ENCODE measurements around the gene PPP1R1B. TPM values are rescaled to one million over a fixed set of nuclear protein-coding genes. Genes with fewer than 3 reads are reported as not detected.

Gene PPP1R1B
- total and polyA plus RNA-seq, 4 donors: 16.5 to 329 (median 48.0) TPM

DNA sequence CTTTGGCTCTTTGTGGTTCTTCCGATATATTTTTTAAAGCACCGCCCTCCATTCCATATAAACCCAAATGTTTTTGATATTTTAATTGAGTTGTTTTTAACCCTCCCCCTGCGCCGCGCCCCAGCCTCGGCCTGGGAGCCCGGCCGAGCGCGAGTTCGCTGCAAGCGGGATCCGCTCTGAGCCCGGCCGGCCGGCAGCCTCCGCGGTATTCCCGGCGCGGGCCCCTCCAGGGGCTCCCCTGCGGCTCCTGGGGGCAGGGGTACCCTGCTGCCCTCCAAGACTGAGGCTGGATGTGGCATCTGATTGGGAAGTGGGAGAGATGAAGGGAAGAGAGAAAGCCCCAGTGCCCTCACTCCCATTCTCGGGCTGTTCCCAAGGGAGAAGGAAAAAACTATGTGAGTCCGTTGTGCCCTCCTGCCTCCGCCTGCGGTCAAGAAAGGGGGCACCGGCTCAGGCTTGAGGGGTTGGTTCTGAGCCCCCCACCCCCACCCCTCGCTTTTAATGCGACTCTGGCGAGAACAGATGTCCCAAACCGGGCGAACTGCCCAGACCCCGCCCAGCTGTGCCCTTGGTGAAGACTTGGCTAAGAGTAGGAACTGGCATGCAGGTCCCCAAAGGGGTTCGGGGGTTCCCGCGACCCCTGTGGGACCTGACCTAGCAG lies 27.6 kb upstream of the PPP1R1B start:
- peak in 2 of 6 donors; percentile 55 to 81 for DNase-seq (ENCODE audit: low read depth in 4 of 6, low spot score in 6 of 6)
- under 1% methylated on average over 30 of the region's 36 CpGs for WGBS (ENCODE audit: insufficient coverage)
- H3K36me3 ChIP-seq (ENCODE audit: control insufficient read depth, insufficient read depth, low read length): no peaks in the 10 kb centered on the region
- H3K4me1 ChIP-seq (ENCODE audit: control insufficient read depth, insufficient read depth, low read length): peaks cover 43% of the 10 kb centered on the region
- no peak overlapping the region for H3K4me3 ChIP-seq (ENCODE audit: low read depth, low read length)
- H3K9me3 ChIP-seq (ENCODE audit: control insufficient read depth, insufficient read depth, low read length): no peaks in the 10 kb centered on the region
- peaks cover 95% of the 10 kb centered on the region for H3K27me3 ChIP-seq (ENCODE audit: control insufficient read depth, insufficient read depth, low read length)
- H3K27ac ChIP-seq (ENCODE audit: low read depth, low read length): no peak overlapping the region

DNA sequence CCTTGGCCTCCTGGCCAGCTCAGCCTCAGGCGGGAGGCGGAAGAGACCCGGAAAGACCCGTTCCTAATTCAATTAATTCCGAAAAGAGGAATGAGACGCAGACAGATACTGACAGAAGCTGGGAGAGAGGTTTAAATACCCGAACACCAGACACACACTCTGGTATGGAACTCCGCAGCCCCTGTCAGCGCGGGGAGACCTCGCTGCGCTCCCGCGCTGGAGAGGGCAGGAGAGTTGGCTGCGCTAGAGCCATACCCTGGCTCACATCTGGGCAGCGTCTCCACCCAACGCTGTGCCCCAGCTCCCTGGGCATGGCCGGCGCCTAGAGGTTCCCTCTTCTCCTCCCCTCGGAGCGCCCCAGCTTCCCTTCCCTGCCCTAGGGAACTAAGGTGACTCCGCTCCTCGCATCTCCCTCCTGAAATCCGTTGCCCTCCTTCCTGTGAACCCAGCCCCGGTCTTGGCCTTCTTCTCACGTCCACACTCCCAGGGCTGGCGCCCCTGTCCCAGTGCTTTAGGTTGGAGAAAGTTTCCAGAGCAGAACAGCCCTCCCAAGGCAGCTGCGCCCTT lies 27.0 kb upstream of the PPP1R1B start:
- WGBS (ENCODE audit: insufficient coverage): 6% methylated on average over 28 of the region's 28 CpGs
- Histone ChIP-seq H3K4me3 (ENCODE audit: low read depth, low read length) (no peak overlapping the region), H3K27me3 (ENCODE audit: control insufficient read depth, insufficient read depth, low read length) (peaks cover 98% of the 10 kb centered on the region), H3K36me3 (ENCODE audit: control insufficient read depth, insufficient read depth, low read length) (no peaks in the 10 kb centered on the region), H3K9me3 (ENCODE audit: control insufficient read depth, insufficient read depth, low read length) (no peaks in the 10 kb centered on the region), H3K27ac (ENCODE audit: low read depth, low read length) (no peak overlapping the region), H3K4me1 (ENCODE audit: control insufficient read depth, insufficient read depth, low read length) (peaks cover 44% of the 10 kb centered on the region)
- DNase-seq (ENCODE audit: low read depth in 4 of 6, low spot score in 6 of 6): peak in 2 of 6 donors; percentile 34 to 44

DNA sequence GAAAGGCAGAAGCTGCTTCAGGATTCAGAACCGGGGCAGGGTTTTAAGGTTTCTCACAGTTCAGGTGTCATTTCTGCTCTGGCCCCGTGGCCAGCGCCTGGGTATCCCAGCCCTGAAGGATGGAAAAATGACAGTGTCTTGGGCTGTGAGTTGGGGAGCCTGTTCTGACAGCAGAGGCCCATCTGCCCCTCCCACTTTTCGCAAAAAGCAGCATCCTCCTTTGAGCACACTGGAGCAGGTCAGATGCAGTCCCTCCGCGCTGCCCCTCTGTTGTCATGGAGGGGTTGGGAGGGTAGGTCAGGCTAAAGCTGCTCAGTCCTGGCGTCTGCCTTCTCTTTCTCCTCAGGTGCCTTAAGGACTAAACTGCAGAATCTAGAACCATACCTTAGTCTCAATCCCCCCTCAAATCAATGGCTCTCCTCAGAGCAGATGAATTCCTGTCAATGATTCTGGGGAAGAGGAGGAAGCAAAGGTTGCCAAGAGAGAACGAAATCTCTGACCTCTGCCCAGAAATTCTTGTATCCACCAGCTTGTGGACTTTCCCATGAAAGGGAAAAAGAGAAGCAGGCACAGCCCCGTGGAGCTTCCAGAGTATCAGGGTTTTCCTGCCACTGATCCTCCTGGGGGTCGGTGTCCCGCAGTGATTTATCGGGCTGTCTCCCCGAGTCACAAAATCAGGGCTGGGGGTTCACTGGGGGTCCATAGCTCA lies 26.3 kb upstream of the PPP1R1B start:
- peaks cover 51% of the 10 kb centered on the region for H3K4me1 ChIP-seq (ENCODE audit: control insufficient read depth, insufficient read depth, low read length)
- 1% methylated on average over 12 of the region's 13 CpGs for WGBS (ENCODE audit: insufficient coverage)
- no peak overlapping the region for H3K4me3 ChIP-seq (ENCODE audit: low read depth, low read length)

DNA sequence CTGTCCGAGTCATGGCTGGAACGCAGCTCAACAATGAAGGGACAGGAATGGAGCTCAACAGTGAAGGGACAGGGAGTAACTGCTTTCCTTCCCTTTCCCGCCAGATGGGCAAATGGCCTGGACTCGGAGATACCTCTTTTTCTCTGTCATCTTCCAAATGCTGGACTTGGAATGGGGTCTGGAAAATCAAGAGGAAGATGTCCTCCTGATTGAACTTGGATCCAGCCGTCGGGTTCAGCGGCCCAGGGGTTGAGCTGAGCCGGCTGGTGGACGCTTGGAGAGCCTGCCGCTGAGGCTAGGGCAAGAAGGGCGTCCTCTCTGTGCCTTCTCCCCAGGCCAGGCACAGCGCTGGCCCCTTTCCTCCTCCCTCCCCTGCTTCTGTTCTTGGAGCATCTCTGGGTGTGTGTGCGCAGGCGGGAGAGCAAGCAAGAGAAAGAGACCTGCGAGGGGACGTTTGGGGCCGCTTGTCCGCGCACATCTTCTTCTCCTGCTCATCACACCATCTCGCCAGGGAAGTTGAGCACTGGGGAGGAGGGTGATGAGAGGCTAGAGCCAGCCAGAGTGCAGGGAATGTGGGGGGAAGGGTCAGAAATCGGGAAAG lies 25.7 kb upstream of the PPP1R1B start:
- DNase-seq (ENCODE audit: low read depth in 4 of 6, low spot score in 6 of 6): peak in 2 of 6 donors; percentile 25 to 52
- peaks cover 99% of the 10 kb centered on the region for H3K27me3 ChIP-seq (ENCODE audit: control insufficient read depth, insufficient read depth, low read length)
- H3K9me3 ChIP-seq (ENCODE audit: control insufficient read depth, insufficient read depth, low read length): no peaks in the 10 kb centered on the region
- WGBS (ENCODE audit: insufficient coverage): 10% methylated on average over 11 of the region's 21 CpGs
- H3K27ac ChIP-seq (ENCODE audit: low read depth, low read length): no peak overlapping the region
- no peak overlapping the region for H3K4me3 ChIP-seq (ENCODE audit: low read depth, low read length)
- no peaks in the 10 kb centered on the region for H3K36me3 ChIP-seq (ENCODE audit: control insufficient read depth, insufficient read depth, low read length)
- peaks cover 58% of the 10 kb centered on the region for H3K4me1 ChIP-seq (ENCODE audit: control insufficient read depth, insufficient read depth, low read length)

More for the DNA sequence above, 26.3 kb upstream of the PPP1R1B start:
- Histone ChIP-seq H3K36me3 (ENCODE audit: control insufficient read depth, insufficient read depth, low read length) (no peaks in the 10 kb centered on the region), H3K27ac (ENCODE audit: low read depth, low read length) (no peak overlapping the region), H3K27me3 (ENCODE audit: control insufficient read depth, insufficient read depth, low read length) (peaks cover 99% of the 10 kb centered on the region), H3K9me3 (ENCODE audit: control insufficient read depth, insufficient read depth, low read length) (no peaks in the 10 kb centered on the region)
- DNase-seq (ENCODE audit: low read depth in 4 of 6, low spot score in 6 of 6): peak in 2 of 6 donors; percentile 23 to 45

DNA sequence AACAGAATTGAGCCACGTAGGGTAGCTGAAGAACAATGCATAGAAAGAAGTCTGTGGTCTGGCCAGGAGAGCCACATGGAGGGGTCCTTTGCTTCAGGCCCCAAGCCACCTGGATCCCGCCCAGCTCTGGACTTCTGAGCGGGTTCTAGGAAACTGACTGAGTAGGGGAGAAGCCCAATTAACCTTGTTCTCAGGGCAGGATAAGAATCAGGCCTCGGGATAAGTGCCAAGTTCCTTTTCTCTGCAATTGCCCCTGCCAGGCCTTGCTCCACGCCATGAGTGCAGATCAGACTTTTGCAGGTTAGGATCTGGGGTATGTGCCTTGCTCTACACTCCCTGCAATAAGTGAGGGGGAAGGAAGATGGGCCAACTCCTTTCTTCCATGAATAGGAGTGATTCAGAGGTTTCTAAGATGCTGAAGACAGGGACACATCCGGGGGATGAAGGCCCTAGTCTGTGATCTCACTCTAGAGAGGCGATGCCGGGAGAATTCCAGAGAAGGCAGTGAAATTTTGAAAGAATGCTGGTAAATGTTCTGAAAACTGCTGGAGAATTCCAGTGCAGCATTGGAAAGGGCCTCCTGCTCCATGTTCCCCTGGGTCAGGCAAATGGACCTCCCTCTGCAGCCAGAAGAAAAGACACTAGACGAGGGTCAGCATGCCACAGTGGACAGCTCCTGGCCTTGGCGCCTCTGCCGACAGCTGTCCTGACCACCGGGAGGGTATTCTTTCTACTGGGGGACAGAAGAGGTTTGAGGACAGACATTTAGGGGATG lies 24.8 kb upstream of the PPP1R1B start:
- peaks cover 99% of the 10 kb centered on the region for H3K27me3 ChIP-seq (ENCODE audit: control insufficient read depth, insufficient read depth, low read length)
- WGBS (ENCODE audit: insufficient coverage): 22% methylated on average over 8 of the region's 12 CpGs
- peaks cover 61% of the 10 kb centered on the region for H3K4me1 ChIP-seq (ENCODE audit: control insufficient read depth, insufficient read depth, low read length)
- DNase-seq (ENCODE audit: low read depth in 4 of 6, low spot score in 6 of 6): peak in 1 of 6 donors; percentile 43
- no peaks in the 10 kb centered on the region for H3K36me3 ChIP-seq (ENCODE audit: control insufficient read depth, insufficient read depth, low read length)
- no peaks in the 10 kb centered on the region for H3K9me3 ChIP-seq (ENCODE audit: control insufficient read depth, insufficient read depth, low read length)
- no peak overlapping the region for H3K27ac ChIP-seq (ENCODE audit: low read depth, low read length)
- no peak overlapping the region for H3K4me3 ChIP-seq (ENCODE audit: low read depth, low read length)

DNA sequence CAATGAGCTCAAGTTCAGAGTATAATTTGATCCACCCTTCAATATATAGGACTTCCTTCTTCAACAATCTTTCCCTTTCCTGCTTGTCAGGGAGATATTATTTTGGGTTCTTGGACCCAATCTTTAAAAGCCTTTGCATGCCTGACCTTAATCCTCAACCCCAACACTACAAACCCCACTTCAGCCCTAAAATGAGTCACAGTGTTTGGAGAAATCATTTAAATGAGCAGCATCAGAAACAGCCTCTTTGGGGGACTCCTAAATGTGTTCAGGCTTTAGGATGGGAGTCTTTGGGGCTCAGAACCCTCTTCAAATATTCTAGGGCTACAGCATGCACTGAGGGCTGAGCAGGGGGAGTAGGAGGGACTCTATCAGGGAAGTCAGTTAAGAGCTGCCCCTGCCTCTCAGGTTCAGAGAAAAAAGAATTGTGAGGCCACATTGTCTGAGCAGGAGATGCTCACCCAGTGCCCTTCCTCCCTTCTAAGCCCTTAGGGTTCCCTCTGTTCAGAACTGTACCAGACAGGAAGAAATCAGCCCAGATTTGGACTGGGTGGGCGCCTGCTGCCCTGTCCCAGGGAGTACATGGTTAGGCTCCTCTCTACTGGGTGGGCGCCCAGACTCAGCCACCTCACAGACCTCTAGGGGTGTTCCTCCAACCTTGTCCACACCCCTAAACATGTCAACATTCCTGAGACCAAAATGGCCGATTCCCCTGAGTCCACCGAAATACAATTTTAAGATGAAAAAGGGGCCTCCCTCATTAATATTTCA lies 24.0 kb upstream of the PPP1R1B start:
- Histone ChIP-seq H3K36me3 (ENCODE audit: control insufficient read depth, insufficient read depth, low read length) (no peaks in the 10 kb centered on the region), H3K9me3 (ENCODE audit: control insufficient read depth, insufficient read depth, low read length) (no peaks in the 10 kb centered on the region), H3K4me3 (ENCODE audit: low read depth, low read length) (no peak overlapping the region), H3K4me1 (ENCODE audit: control insufficient read depth, insufficient read depth, low read length) (peaks cover 63% of the 10 kb centered on the region), H3K27ac (ENCODE audit: low read depth, low read length) (no peak overlapping the region), H3K27me3 (ENCODE audit: control insufficient read depth, insufficient read depth, low read length) (peaks cover 99% of the 10 kb centered on the region)
- peak in 1 of 6 donors; percentile 24 for DNase-seq (ENCODE audit: low read depth in 4 of 6, low spot score in 6 of 6)
- WGBS (ENCODE audit: insufficient coverage): 54% methylated on average over 2 of the region's 4 CpGs

DNA sequence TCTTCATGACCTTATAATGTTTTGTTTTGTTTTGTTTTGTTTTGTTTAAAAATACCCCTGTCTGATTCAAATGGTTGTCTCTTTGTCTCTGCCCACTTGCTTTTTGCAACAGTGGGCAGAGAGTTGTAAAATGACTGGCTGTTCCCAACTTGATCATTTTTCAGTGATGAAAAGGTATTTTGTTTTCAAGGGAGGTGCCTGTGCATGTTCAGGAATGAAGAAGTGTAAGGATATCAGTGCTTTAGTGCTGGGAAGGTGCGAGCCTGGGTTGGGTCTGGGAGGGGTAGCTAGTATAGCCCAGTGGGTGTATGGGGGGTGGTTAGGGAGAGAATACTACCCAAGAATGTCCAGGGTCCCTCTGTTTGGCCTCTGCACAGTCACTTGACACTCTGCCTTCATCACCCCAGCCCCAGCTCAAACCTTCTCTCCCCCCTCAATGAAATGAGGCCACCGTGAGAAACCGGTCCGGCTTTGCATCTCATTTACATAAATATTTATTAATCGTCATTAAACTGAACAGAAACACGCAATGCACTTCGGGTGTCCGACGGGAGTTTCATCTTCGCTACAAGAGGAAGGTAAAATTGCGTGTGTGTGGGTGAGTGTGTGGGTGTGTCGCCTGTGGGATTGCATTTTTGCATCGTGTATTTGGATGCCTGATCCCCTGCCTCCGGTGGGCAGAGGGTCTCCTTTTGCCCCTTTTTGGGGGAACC lies 23.3 kb upstream of the PPP1R1B start:
- peak in 1 of 6 donors; percentile 32 for DNase-seq (ENCODE audit: low read depth in 4 of 6, low spot score in 6 of 6)
- 10% methylated on average over 7 of the region's 14 CpGs for WGBS (ENCODE audit: insufficient coverage)
- Histone ChIP-seq H3K9me3 (ENCODE audit: control insufficient read depth, insufficient read depth, low read length) (no peaks in the 10 kb centered on the region), H3K36me3 (ENCODE audit: control insufficient read depth, insufficient read depth, low read length) (no peaks in the 10 kb centered on the region), H3K27me3 (ENCODE audit: control insufficient read depth, insufficient read depth, low read length) (peaks cover 99% of the 10 kb centered on the region), H3K4me1 (ENCODE audit: control insufficient read depth, insufficient read depth, low read length) (peaks cover 61% of the 10 kb centered on the region), H3K27ac (ENCODE audit: low read depth, low read length) (no peak overlapping the region), H3K4me3 (ENCODE audit: low read depth, low read length) (no peak overlapping the region)

DNA sequence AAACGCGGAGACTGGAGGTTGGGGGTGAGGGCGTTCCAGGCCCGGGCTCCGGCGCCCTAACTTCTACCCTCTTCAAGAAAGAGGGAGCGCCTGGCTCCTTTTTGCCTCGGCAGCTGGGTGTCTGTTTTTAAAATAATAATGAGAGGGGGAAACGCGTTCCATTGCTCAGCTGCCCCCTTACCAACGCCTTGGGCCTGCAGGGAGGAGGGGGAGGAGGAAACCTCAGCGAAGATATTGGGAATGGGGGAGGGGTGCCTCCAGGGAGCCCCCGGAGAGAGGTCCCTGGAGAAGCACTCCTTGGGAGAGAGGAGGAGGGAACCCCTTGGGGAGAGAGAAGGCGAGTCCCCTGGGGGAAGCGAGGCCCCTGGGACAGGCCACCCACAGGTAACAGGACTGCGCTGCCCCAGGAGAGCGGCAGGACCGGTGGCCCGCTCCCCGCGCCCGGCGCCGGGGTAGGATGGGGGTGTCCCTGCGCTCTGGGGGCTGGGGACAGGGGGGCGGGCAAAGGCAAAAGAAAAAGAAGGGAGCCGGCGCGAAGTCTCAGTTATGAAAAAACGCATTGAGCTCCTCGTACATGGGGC lies 21.8 kb upstream of the PPP1R1B start:
- H3K4me3 ChIP-seq (ENCODE audit: low read depth, low read length): no peak overlapping the region
- H3K4me1 ChIP-seq (ENCODE audit: control insufficient read depth, insufficient read depth, low read length): peaks cover 46% of the 10 kb centered on the region
- WGBS (ENCODE audit: insufficient coverage): under 1% methylated on average over 23 of the region's 31 CpGs

More for the DNA sequence above, 21.8 kb upstream of the PPP1R1B start:
- Histone ChIP-seq H3K36me3 (ENCODE audit: control insufficient read depth, insufficient read depth, low read length) (no peaks in the 10 kb centered on the region), H3K27me3 (ENCODE audit: control insufficient read depth, insufficient read depth, low read length) (peaks cover 95% of the 10 kb centered on the region), H3K9me3 (ENCODE audit: control insufficient read depth, insufficient read depth, low read length) (no peaks in the 10 kb centered on the region), H3K27ac (ENCODE audit: low read depth, low read length) (no peak overlapping the region)
- DNase-seq (ENCODE audit: low read depth in 4 of 6, low spot score in 6 of 6): peak in 2 of 6 donors; percentile 17 to 55
